HG03354 (cell line): ENCODE measurements around the gene NRCAM.
"Not testable (repeated sequence)": the region's sequence is repeated elsewhere in the genome, so short reads cannot be mapped to it uniquely, and the experiment has no call there.

Experiments used
- ATAC-seq: cut with Tn5 transposase; IDR thresholded peaks from one replicate; pipeline ENCODE4 v1.9.1; 2021; ENCODE audit warnings: mild to moderate bottlenecking; ENCODE audit not compliant: unreplicated experiment, poor library complexity, severe bottlenecking

NRCAM gene

GRCh38 chr7:108455998-108456677 lies at the start of gene NRCAM:
NRCAM (minus strand) TSS chr7:108456436; CDS start chr7:108240064, 216,372 bp downstream.
- peak; percentile 50 for ATAC-seq

- ATAC-seq = not testable (repeated sequence)
These were observed 48.3 kb upstream of the NRCAM start for GRCh38 chr7:108504576-108504975.

- ATAC-seq = peak; percentile 99
These were observed 47.1 kb upstream of the NRCAM start for GRCh38 chr7:108503112-108504026.

GRCh38 chr7:108499566-108499965 lies 43.3 kb upstream of the NRCAM start:
- no peak for ATAC-seq

- ATAC-seq = no peak
These were observed 42.2 kb upstream of the NRCAM start for GRCh38 chr7:108498481-108498880.

GRCh38 chr7:108497082-108497725 lies 41.0 kb upstream of the NRCAM start:
- ATAC-seq = peak; percentile 90

GRCh38 chr7:108492742-108493141 lies 36.5 kb upstream of the NRCAM start:
- ATAC-seq = no peak

- no peak for ATAC-seq
These were observed 32.7 kb upstream of the NRCAM start for GRCh38 chr7:108488768-108489538.

- ATAC-seq = no peak
These were observed 31.4 kb upstream of the NRCAM start for GRCh38 chr7:108487646-108488045.

GRCh38 chr7:108486291-108486966 lies 30.2 kb upstream of the NRCAM start:
- ATAC-seq = no peak

GRCh38 chr7:108484137-108484536 lies 27.9 kb upstream of the NRCAM start:
- ATAC-seq = no peak

- no peak for ATAC-seq
These were observed 24.1 kb upstream of the NRCAM start for GRCh38 chr7:108480311-108480710.

GRCh38 chr7:108479751-108480150 lies 23.5 kb upstream of the NRCAM start:
- ATAC-seq = no peak

GRCh38 chr7:108479118-108479517 lies 22.9 kb upstream of the NRCAM start:
- no peak for ATAC-seq

- ATAC-seq = no peak
These were observed 12.0 kb upstream of the NRCAM start for GRCh38 chr7:108468246-108468645.

- ATAC-seq = no peak
These were observed 11.2 kb upstream of the NRCAM start for GRCh38 chr7:108467391-108467790.

- ATAC-seq = not testable (repeated sequence)
These were observed 10.1 kb upstream of the NRCAM start for GRCh38 chr7:108466322-108466721.

GRCh38 chr7:108464743-108465142 lies 8.5 kb upstream of the NRCAM start:
- ATAC-seq = no peak

GRCh38 chr7:108463613-108464012 lies 7.4 kb upstream of the NRCAM start:
- no peak for ATAC-seq
